ENCODE data around the gene CIC.

Gene CIC

DNA sequence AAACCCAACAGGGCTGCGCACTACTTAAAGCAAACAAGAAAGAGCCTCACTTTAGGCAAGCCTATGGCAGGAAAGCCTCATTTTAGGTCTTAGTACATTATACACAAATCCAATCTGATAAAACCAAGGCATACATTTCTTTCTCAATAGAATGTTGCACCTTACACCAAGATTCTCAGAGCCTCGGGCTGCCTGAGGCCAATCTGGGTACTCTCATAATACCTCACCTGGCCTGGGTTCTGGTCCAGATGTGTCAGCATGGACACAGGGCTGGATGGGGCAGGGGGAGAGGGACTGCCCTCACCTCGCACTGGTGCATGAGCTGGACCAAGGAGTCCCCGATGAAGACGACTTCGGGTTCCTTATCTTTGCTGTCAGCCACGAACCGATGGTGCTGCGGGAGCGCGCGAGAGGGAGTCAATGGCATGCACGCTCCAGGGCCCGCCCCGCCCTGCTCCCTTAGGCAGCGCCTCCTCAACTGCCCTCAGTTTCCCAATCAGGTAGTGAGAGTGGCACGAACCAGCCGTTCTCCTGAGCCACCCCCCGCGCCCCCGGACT lies 32.7 kb downstream of the CIC start, which contains the start of gene PRR19:
PRR19 (plus strand) TSS at position 487 of the 558 bp plus-strand sequence. CDS start 7,453 bp downstream, outside the sequence.
- TF ChIP-seq, protein P1, sequence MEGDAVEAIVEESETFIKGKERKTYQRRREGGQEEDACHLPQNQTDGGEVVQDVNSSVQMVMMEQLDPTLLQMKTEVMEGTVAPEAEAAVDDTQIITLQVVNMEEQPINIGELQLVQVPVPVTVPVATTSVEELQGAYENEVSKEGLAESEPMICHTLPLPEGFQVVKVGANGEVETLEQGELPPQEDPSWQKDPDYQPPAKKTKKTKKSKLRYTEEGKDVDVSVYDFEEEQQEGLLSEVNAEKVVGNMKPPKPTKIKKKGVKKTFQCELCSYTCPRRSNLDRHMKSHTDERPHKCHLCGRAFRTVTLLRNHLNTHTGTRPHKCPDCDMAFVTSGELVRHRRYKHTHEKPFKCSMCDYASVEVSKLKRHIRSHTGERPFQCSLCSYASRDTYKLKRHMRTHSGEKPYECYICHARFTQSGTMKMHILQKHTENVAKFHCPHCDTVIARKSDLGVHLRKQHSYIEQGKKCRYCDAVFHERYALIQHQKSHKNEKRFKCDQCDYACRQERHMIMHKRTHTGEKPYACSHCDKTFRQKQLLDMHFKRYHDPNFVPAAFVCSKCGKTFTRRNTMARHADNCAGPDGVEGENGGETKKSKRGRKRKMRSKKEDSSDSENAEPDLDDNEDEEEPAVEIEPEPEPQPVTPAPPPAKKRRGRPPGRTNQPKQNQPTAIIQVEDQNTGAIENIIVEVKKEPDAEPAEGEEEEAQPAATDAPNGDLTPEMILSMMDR (IDR thresholded peaks at IDR 0.05), result no peak
- no peak for DNase-seq
- intact Hi-C loops (cut with DNase I; ENCODE audit: low total_unique reads), result no loop called here
- Histone ChIP-seq H3K36me3 (no peaks in the 10 kb centered on the region), H3K4me1 (peaks cover 0 to 18% (median 15%) of the 10 kb centered on the region in 4 donors), H3K9me3 (no peaks in the 10 kb centered on the region), H3K27ac (no peak within 1 kb of the TSS), H3K4me3 (peak within 1 kb of the TSS; percentile 42 to 53), H3K27me3 (peaks cover 0 to 13% of the 10 kb centered on the region in 2 donors)

DNA sequence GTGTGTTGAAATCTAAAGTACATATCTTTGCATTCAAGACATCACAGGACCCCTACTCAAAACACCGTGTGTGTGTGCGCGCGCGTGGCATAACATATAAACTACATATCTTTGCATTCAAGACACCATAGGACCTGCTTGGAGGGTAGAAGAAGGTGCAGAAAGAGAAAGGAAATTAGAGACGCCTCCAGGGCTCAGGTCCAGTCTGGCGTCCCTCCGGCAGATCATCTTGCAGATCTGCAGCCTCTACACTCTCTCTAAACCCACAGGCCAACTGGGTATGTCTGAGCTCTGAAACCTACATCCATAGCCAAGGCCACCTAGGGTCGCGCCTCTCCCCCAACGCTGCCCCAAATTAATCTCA lies 34.0 kb downstream of the CIC start:
- H3K36me3 ChIP-seq, result no peaks in the 10 kb centered on the region
- intact Hi-C loops (cut with DNase I; ENCODE audit: low total_unique reads), result no loop called here
- peaks cover 0 to 18% (median 15%) of the 10 kb centered on the region in 4 donors for H3K4me1 ChIP-seq
- DNase-seq, result no peak
- no peaks in the 10 kb centered on the region for H3K9me3 ChIP-seq
- H3K4me3 ChIP-seq, result peak overlapping the region in 1 of 2 donors; percentile 53
- peaks cover 0 to 13% of the 10 kb centered on the region in 2 donors for H3K27me3 ChIP-seq
- H3K27ac ChIP-seq, result no peak overlapping the region
- TF ChIP-seq, protein P1 (IDR thresholded peaks at IDR 0.05), result no peak

DNA sequence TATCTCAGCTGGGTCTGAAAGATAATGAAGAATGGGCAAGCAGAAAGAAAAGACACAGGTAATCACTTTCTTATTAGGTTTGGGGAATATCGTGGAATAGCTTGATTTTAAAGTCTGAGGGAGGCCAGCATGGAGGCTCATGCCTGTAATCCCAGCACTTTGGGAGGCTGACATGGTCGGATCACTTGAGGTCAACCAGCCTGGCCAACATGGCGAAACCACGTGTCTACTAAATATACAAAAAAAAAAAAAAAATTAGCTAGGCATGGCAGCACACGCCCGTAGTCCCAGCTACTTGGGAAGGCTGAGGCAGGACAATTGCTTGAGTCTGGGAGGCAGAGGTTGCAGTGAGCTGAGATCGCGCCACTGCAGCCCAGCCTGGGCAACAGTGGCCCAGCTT lies 34.8 kb downstream of the CIC start:
- Histone ChIP-seq H3K4me1 (peaks cover 0 to 18% (median 15%) of the 10 kb centered on the region in 4 donors), H3K9me3 (no peaks in the 10 kb centered on the region), H3K4me3 (no peak overlapping the region), H3K36me3 (no peaks in the 10 kb centered on the region), H3K27ac (no peak overlapping the region), H3K27me3 (peaks cover 0 to 15% of the 10 kb centered on the region in 2 donors)
- no peak for DNase-seq
- TF ChIP-seq, protein P1 (IDR thresholded peaks at IDR 0.05), result no peak
- intact Hi-C loops (cut with DNase I; ENCODE audit: low total_unique reads), result no loop called here

DNA sequence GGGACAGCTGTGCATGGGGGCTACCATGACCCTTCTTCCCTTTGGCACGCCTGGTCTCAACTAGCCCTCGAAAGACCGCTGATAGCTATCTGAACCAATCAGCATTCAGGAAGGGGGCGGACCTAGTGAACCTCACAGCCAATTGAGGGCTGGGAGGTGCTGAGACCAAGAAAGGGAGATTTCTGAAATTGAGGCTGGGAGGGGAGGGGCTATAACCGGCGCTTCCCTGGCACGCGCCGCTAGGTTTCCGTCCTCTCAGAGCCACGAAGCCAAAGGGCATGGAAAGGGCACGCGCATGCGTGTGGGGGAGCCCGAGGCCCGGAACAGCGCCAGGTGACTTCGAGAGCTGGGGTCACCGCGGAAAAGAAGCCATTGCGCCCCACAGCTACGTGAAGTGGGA lies 37.6 kb downstream of the CIC start:
- intact Hi-C loops (cut with DNase I; ENCODE audit: low total_unique reads), result no loop called here
- TF ChIP-seq, protein P1 (IDR thresholded peaks at IDR 0.05), result no peak
- Histone ChIP-seq H3K27me3 (peaks cover 0 to 42% of the 10 kb centered on the region in 2 donors), H3K4me3 (no peak overlapping the region), H3K36me3 (no peaks in the 10 kb centered on the region), H3K4me1 (peaks cover 0 to 16% (median 14%) of the 10 kb centered on the region in 4 donors), H3K9me3 (no peaks in the 10 kb centered on the region), H3K27ac (no peak overlapping the region)
- DNase-seq, result no peak

DNA sequence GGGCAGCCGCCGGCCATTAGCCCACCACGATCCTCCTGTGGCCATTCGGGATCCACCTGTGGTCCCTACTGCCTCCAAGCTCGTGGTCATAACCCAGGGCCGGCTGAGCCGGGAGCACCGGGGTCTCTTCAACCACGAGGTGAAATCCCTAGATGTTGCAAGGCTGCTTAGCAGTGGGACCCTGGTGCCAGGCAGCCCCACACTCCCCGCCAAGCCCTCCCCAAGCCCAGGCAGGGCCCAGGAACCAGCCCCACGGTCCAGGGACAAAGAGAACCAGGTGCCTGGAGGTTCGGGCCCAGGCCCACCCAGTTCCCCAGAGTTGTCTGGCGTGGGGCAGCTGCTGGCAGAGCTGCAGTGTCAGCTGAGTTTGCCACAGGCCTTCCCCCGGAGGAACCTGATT lies 40.6 kb downstream of the CIC start:
- TF ChIP-seq, protein P1 (IDR thresholded peaks at IDR 0.05), result no peak
- Histone ChIP-seq H3K27ac (no peak overlapping the region), H3K36me3 (no peaks in the 10 kb centered on the region), H3K4me3 (no peak overlapping the region), H3K27me3 (peaks cover 0 to 58% of the 10 kb centered on the region in 2 donors), H3K9me3 (no peaks in the 10 kb centered on the region), H3K4me1 (peaks cover 0 to 15% (median 9%) of the 10 kb centered on the region in 4 donors)
- intact Hi-C loops (cut with DNase I; ENCODE audit: low total_unique reads), result loop anchor here (2.0 kb wide), 1 partner anchor 397 kb away; no protein-coding TSS in a partner anchor
- no peak for DNase-seq

Measured in tibial artery (tissue), 4 donors.